Activated CD8-positive, alpha-beta memory T cell treated with anti-CD3 and anti-CD28 coated beads for 1 hour (primary cell): Measurements from ENCODE around the gene ATP6V0C.
"Not testable (repeated sequence)": the region's sequence is repeated elsewhere in the genome, so short reads cannot be mapped to it uniquely, and the experiment has no call there.

Source experiments
- DNase-seq, 2 donors: peaks; one replicate each; pipeline ENCODE4 v3.0.0-alpha.2; 2020; ENCODE audit warnings: low read depth in 1 of 2; ENCODE audit errors: extremely low read depth in 1 of 2

ATP6V0C gene

DNA sequence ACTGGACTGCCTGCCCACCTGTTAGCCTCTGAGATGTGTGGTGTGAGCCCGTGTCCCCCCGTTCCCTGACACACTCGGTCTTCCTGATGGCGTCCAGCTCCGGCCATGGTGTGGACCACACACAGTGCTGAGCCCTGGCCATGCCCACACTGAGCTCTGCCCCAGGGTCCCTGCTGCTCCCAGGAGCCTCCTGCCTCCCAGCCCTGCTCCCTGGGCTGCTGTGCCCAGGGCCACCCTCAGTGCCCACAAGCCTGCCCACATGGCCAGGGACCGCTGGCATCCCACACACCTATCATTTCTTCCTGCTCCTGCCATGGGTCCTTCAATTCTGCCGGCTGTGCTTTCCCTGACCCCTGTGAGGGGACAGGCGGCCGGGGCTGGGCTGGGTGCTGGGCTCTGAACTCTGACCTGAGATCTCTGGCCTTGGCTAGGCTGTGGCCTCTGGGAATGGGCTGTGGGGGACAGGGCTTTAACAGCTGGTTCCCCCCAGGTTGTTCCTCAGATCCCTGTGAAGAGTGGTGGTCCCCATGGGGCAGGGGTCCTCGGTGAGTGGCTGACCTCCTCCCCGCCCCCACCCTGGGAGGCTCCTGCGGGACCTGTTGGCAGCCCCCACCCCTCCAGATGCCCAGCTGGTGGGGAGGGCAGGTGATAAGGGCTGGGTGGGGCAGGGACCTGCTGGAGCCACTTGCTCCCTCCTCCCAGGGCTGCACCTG, 13.5 kb downstream of the ATP6V0C start:
- DNase-seq: no peak

DNA sequence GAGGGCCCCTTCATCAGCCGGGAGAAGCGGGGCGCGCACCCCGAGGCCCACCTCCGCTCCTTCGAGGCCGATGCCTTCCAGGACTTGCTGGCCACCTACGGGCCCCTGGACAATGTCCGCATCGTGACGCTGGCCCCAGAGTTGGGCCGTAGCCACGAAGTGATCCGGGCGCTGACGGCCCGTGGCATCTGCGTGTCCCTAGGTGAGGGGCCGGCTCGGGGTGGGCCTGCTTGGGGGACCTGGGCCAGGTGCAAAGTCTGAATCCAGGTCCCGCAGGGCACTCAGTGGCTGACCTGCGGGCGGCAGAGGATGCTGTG, 14.0 kb downstream of the ATP6V0C start:
- DNase-seq: no peak

DNA sequence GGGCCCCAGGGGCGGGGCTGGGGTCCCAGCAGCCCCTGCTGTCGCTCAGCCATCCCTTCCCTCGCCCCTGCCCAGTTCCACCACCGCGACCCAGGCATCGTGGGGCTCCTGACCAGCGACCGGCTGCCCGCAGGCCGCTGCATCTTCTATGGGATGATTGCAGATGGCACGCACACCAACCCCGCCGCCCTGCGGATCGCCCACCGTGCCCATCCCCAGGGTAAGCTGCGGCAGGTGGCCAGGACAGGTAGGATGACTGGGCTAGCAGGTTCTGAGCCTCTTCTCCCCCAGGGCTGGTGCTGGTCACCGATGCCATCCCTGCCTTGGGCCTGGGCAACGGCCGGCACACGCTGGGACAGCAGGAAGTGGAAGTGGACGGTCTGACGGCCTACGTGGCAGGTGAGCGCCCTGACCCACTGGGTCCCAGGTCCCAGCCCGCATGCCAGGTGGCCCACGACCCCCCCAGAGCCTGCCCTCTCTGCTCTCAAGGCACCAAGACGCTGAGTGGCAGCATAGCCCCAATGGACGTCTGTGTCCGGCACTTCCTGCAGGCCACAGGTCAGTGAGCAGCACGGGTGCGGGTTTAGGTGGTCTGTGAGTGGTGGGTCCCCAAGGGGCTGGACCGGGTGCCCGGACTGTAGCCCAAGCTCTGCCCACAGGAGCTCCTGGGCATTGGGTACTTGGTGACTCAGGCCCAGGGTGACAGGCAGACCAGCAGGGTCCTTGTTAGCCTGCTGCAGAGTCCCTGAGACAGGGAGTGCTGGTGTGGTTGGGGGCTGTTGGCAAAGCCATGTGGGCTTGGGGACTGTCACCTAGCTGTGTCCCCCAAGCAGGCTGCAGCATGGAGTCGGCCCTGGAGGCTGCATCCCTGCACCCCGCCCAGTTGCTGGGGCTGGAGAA, 14.7 kb downstream of the ATP6V0C start:
- no peak for DNase-seq

DNA sequence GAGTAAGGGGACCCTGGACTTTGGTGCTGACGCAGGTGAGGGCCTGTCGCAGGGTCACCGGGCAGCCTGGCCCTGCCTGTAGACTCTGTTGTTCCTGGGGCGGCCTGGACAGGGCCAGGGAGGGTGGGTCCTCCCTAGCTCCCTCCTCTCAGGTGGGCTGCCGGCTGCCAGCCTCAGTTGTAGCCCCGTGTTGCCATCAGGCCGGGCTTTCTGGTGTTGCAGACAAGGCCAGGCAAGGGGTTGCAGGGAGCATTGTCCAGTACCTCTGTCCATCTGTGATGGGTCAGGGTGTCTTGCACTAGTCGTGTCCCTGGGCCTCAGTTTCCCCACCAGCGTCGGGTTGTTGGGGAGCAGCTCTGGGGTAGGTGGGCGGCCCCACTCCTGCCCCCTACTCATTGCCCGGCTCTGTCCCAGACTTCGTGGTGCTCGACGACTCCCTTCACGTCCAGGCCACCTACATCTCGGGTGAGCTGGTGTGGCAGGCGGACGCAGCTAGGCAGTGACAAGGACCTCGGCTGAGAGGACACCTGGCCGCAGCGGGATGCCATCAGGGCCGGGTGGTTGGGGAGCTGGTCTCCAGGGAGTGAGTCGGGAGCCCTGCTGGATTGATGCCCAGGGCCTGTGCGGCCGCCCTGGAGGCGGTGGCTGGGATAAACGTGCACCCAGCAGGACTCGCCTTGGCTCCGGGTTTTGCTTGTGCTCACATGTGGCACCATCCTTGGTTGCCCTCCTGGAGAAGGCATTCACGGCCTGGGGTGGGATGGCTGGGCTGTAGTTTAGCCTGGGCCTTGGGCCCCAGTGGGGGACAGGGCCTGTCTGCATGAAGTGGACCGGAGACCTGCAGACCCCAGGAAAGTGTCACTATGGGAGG, 15.5 kb downstream of the ATP6V0C start:
- no peak for DNase-seq

DNA sequence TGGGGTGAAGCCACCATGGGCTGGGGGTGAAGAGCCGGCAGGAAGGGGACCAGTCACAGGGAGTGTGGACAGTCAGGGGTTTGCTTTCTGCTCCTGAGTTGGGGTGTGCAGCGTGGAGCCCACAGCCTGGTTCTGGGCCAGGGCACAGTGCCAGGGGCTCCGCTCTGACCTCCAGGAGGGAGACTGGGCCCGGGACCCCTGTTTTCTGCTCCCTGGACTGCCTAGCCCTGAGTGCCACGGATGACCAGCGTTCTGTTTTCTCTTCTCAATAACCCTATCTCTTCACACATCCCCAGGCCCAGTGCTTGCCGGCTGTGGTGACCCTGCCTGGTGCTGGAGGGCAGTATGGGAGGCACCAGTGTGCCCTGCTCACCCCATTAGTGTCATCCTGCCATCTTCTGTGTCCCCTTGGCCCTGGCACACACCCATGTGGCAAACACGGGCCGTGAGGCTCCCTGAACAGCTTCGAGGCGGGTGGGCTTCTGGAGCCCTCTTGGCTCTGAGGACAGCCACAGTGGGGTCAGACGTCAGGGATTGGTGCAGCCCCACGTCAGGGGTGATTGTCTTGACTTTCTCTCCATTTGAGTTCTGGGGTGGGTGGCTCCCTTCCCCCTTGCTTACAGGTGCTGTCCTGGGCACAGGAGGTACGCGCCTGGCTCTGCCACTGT, 16.3 kb downstream of the ATP6V0C start:
- DNase-seq: no peak

DNA sequence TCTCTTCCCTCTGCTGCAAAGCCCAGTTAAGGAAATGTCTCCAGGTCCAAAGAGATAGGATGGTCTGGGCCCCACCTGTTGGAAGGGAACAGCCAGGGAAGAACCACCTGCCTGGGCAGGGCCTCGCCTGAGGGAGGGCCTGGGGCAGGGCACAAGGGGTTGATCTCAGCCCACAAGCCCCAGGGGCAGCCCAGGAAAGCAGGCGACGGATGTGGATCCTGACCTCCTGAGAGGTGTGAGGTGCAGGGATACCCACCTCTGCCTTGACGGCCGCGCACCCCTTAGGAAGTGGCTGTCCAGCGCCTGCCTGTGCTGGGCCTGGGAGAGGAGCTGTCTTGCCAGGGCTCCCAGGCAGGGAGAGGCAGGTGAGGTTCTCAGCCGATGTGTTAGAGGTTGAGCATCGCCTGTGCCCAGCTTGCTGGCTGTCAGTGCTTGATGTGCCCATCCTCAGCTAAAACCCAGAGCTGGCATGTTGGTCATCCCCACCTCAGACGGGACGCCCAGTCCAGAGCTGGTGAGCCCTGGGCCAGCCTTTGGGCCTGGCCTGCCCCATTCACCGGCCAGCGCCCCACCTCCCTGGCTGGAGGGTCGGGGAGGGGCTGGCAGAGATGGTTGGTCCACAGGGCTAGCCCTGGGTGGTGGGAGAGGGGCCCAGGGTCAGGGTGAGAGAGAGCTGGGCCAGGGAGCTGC, 17.0 kb downstream of the ATP6V0C start:
- no peak for DNase-seq

DNA sequence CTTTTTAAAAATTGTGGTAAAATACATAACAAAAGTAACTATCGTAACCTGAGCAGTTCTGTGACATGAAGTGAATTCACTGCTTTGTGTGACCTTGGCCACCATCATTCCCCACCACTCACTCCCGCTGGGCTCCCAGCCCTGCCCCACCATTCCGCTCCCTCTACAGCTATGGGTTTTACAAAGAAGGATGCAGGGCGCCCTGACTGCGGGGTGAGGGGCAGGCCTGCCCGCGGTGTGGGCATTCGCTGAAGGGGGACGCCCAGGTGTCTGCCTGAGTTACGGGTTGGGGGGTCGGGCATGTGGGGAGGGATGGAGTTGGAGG, 17.6 kb downstream of the ATP6V0C start, which contains the start of gene CEMP1:
Gene CEMP1 (minus strand): TSS at position 38 of the 325 bp plus-strand sequence. CDS start 335 bp downstream, outside the sequence.
- no peak for DNase-seq

DNA sequence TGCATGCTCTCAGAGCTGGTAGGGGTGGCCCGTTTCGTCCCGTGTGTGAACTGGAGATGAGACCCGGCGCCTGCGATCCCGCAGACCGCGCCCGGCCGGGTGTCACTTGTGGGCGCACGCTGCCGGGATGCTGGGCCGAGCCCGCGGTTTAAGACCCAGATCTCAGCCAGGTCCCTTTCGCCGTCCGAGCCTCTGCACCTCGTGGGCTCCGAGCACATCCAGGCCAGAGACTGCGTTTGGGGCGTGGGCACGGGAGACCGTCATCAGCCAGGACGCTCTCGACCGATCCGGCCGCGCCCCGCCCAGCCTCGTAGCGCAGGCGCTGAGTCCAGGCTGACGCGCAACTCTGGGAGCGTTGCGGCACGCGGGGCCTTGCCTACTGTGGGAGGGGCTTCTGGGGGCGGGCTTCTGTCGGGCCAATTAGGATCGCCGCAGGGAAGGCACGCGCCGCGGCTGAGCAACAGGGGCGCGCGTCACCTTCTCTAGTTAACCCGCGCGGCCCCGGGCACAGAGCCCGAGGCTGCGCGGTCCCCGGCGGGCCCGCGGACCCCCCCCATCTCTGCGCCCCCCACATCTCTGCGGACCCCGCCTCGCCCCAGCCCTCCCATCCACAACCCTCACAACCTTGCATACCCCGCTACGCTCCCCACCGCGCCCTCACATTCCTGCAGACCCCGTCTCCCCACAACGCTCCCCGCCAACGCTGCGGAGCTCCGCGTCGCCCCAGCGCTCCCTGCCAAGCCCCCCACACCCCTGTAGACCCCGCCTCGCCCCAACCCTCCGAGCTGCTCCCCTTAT, 18.1 kb downstream of the ATP6V0C start:
- peak; percentile 93 for DNase-seq

DNA sequence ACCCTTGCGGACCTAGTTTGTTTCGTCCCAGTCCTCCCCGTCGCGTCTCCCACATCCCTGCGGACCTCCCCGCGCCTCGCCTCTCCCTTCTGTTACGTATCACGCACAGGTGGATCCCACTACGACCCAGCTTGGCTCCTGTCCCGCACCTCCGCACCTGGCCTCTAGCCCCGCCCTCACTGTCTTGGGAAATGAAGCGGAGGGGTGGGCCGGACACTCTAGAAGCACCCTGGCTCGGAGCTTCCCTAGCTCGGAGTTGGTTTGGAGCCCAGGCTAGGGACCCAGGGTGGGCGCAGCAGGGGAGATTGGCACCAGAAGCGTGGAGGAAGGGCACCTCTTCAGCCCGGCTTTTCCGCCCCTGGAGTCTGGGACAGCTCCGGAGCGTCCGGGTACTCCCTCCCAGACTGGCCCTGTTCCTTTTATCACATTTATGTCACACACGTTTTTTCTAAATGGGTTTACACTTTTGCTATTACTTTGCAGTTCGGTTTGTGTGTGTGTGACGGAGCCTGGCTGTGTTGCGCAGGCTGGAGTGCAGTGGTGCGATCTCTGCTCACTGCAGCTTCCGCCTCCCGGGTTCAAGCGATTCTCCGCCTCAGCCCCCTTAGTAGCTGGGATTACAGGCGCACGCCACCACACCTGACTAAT, 18.9 kb downstream of the ATP6V0C start:
- no peak for DNase-seq

DNA sequence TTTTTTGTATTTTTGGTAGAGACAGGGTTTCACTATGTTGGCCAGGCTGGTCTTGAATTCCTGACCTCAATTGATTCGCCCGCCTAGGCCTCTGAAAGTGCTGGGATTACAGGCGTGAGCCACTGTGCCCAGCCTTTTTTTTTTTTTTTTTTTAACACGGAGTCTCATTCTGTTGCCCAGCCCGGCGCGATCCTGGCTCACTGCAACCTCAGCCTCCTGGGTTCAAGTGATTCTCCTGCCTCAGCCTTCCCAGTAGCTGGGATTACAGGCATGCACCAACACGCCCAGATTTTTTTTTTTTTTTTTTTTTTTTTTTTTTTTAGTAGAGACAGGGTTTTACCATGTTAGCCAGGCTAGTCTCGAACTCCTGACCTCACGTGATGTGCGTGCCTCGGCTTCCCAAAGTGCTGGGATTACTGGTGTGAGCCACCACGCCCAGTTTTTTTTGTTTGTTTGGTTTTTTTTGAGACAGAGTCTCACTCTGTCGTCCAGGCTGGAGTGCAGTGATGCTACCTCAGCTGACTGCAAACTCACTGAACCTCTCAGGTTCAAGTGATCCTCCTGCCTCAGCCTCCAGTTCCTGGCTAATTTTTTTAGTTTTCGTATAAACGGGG, 19.5 kb downstream of the ATP6V0C start:
- not testable (repeated sequence) for DNase-seq

DNA sequence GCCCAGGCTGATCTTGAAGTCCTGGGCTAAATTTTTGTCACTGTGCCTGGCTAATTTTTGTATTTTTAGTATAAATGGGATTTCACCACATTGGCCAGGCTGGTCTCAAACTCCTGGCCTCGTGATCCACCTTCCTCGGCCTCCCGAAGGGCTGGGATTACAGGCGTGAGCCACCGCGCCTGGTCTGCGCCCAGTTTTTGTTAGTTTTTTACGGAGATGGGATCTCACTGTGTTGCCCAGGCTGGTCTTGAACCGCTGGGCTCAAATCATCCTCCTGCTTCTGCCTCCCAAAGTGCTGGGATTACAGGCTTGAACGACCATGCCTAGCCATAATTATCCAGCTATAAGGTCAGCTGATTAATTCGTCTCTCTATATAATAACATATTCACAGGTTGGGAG, 20.2 kb downstream of the ATP6V0C start:
- no peak for DNase-seq

DNA sequence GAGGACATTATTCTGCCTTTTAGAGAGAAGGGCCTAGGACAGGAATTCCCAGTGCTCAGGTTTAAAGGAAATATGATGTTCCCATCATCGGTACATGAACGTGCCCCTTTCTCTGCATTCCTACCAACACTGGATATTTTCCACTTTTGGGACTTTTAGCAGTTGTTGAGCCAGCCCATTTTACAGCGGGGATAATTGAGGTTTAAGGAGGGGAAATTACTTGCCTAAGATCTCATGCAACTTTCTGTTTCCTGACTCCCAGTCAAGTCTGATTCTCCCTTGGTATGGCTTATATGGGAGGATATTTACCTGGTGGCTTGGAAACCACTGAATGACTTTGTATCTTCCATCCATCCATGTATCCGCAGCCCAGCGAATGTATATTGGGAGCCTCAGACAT, 20.6 kb downstream of the ATP6V0C start:
- not testable (repeated sequence) for DNase-seq

DNA sequence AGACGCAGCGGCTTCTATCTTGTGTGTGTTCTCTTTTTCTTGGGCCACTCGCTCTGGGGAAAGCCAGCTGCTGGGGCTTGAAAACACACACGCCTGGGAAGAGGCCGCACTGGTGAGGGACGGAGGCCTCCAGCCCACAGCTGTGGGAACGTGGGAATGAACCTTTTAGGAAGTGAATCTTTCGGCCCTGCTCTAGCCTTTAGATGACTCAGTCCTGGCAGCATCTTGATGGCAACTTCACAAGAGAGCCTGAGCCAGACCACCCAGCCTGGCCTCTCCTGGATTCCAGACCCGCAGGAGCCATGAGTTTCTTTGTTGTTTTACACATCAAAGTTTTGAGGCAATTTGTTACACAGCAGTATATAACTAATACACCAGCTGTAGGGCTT, 21.9 kb downstream of the ATP6V0C start:
- no peak for DNase-seq

DNA sequence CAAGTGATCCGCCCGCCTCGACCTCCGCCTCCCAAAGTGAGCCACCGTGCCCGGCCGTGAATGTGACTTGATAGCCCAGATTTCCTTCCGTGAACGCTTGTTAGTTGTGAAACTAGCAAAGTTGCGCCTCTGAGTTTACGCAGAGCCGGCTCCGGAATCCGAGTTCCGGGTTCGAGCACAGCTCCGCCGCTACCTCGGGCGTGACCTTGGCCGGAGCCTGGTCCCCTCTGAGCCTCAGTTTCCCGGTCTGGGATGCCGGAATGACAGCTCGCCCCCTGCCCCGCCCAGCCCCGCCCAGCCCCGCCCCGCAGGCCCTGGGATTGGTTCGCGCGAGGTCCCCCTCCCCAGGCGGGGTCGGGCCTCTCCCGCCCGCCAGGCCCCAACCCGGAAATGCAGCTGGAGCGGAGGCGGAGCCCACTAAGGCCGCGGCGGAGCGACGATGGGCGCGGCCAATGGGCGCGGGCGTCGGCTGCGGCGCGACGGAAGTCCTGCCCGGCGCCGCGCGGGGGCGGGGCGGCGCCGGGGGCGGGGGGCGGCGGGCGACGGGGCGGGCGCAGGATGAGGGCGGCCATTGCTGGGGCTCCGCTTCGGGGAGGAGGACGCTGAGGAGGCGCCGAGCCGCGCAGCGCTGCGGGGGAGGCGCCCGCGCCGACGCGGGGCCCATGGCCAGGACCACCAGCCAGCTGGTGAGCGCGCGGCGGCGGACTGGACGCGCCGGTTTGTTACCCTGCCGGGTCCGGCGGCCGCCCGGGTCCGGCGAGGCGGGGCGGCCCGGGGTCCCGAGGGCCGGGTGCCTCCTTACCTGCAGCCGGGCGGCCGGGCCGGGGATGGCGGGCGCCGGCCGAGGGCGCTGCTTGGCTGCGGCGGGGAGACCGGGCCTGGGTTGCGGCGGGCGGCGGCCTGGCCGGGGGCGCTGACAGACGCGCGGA, 24.0 kb downstream of the ATP6V0C start, which contains the start of gene PDPK1:
Gene PDPK1 (plus strand): TSS at position 571 of the 929 bp plus-strand sequence. CDS start 92 bp downstream, at position 663.
- peak; percentile 79 to 87 for DNase-seq

DNA sequence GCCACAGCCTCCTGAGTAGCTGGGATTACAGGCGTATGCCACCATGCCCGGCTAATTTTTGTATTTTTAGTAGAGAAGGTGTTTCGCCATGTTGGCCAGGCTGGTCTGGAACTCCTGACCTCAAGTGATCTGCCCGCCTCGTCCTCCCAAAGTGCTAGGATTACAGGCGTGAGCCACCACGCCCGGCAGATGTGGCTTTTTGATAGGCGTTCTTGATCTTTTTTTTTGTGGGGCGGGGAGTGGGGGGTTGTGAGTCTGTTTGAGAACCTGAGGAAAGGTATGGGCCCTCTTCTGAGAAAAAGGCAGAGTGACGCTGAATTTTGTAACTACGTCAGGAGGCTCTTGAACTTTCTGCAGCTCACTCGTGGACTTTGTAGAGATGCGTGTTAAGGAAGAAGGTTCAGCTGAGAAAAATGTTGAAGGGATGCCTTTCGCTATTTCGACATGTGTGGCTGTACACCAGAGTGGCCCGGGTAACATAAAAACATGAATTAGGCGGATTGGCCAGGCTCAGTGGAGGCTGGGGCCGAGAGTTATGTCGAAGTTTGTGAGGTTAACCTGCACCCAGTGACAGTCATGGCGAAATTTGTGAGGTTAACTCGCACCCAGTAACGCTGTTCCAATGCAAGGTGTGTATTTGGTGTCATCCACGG, 25.6 kb downstream of the ATP6V0C start:
- DNase-seq: not testable (repeated sequence)

DNA sequence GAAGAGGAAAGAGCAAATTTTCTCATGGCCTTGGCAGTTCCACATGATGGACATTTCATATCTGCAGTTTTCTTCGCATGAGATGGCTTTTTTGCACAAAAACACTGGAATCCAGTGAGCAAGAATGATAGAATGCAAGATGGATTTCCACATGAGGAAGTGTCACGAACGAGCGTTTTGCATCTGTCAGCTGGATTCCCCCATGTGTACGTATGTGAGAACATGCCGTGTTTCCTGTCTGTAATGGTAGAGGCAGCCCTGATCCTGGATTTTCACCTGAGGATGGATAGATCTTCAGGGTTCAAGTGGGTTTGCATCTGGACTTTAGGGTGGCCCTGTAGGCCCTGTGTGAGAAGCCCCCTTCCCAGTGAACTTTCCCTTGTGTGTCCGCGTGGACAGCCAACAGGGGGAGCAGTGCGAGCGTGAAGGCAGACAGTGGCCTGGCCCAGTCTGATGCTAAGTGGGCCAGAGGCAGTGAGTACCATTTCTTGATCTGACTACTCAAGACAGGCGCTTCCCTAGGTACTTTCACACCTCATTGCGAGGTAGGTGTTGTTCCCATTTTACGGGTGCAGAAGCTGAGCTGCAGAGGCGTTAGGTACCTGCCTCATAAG, 26.2 kb downstream of the ATP6V0C start:
- DNase-seq: not testable (repeated sequence)
